OCI-LY3 (cell line): ENCODE results near the gene BEND7.
"Not testable (repeated sequence)": the region's sequence is repeated elsewhere in the genome, so short reads cannot be mapped to it uniquely, and the experiment has no call there.

Source experiments
- H2AFZ ChIP-seq: fragments of 200-600, 300-600 bp; shearing (Covaris generic); 2 replicates; pipeline ENCODE4 v1.6.0; 2014; ENCODE audit warnings: antibody characterized with exemption, low read depth, low read length
- H3K27ac ChIP-seq: fragments of 200-600, 300-600 bp; sonication (generic); 2 replicates; pipeline ENCODE4 v1.5.1; 2014; ENCODE audit warnings: mild to moderate bottlenecking, low read length, moderate library complexity, mixed read lengths
- H3K27me3 ChIP-seq: fragments of 200-600, 300-600 bp; sonication (generic); 2 replicates; pipeline ENCODE4 v1.6.1; 2014; ENCODE audit warnings: low read depth, low read length, mixed read lengths
- H3K36me3 ChIP-seq: fragments of 200-600, 300-600 bp; sonication (generic); replicated peaks from 2 replicates; pipeline ENCODE3; 2014; ENCODE audit warnings: low read depth, low read length, mixed read lengths
- H3K4me1 ChIP-seq: fragments of 300-600, 200-600 bp; sonication (generic); 2 replicates; pipeline ENCODE4 v1.6.1; 2014; ENCODE audit warnings: low read length, mixed read lengths
- H3K4me2 ChIP-seq: fragments of 200-600, 300-600 bp; sonication (generic); 2 replicates; pipeline ENCODE4 v1.6.1; 2014; ENCODE audit warnings: low read length, mixed read lengths
- H3K4me3 ChIP-seq: fragments of 300-600, 200-600 bp; sonication (generic); 2 replicates; pipeline ENCODE4 v1.5.1; 2014; ENCODE audit warnings: antibody characterized with exemption, mild to moderate bottlenecking, low read length, moderate library complexity
- H3K79me2 ChIP-seq: fragments of 300-600, 200-600 bp; shearing (Covaris generic); 2 replicates; pipeline ENCODE4 v1.6.1; 2014; ENCODE audit warnings: mild to moderate bottlenecking, low read length, mixed read lengths
- H3K9ac ChIP-seq: fragments of 300-600, 200-600 bp; shearing (Covaris generic); 2 replicates; pipeline ENCODE4 v1.6.0; 2014; ENCODE audit warnings: mild to moderate bottlenecking, low read length, moderate library complexity
- H3K9me3 ChIP-seq: fragments of 200-600, 300-600 bp; shearing (Covaris generic); 2 replicates; pipeline ENCODE4 v1.6.1; 2014; ENCODE audit warnings: low read length, mixed read lengths; ENCODE audit not compliant: insufficient read depth
- H4K20me1 ChIP-seq: fragments of 200-600, 300-600 bp; sonication (generic); 2 replicates; pipeline ENCODE4 v1.6.1; 2016; ENCODE audit warnings: low read length, mixed read lengths; ENCODE audit not compliant: insufficient read depth
- CTCF ChIP-seq: fragments of 200-600, 300-600 bp; sonication (generic); IDR thresholded peaks from 2 replicates; pipeline ENCODE4 v1.5.1; 2014; ENCODE audit warnings: antibody characterized with exemption, low read length, low read depth
- EZH2phosphoT487 ChIP-seq: fragments of 200-600 bp; shearing (Covaris generic); IDR thresholded peaks from 2 replicates; pipeline ENCODE4 v1.6.1; 2018; ENCODE audit warnings: antibody characterized with exemption, mixed run types, low read depth

Gene BEND7

GRCh38 chr10:13412894-13413293 lies 115.9 kb downstream of the BEND7 start:
- no peak overlapping the region for H3K9ac ChIP-seq
- H3K79me2 ChIP-seq = no peaks in the 10 kb centered on the region
- no peaks in the 10 kb centered on the region for H3K36me3 ChIP-seq
- H3K4me2 ChIP-seq = no peak overlapping the region
- no peaks in the 10 kb centered on the region for H3K27me3 ChIP-seq
- no peak for TF ChIP-seq CTCF
- no peak for TF ChIP-seq EZH2phosphoT487
- H3K27ac ChIP-seq = no peak overlapping the region
- no peaks in the 10 kb centered on the region for H3K9me3 ChIP-seq
- H2AFZ ChIP-seq = no peak overlapping the region
- H4K20me1 ChIP-seq = no peaks in the 10 kb centered on the region
- no peaks in the 10 kb centered on the region for H3K4me1 ChIP-seq
- no peak overlapping the region for H3K4me3 ChIP-seq

GRCh38 chr10:13404791-13405190 lies 124.0 kb downstream of the BEND7 start:
- no peak overlapping the region for H2AFZ ChIP-seq
- TF ChIP-seq EZH2phosphoT487 (no peak), CTCF (no peak)

GRCh38 chr10:13404305-13404759 lies 124.5 kb downstream of the BEND7 start:
- no peak overlapping the region for H3K4me3 ChIP-seq
- H3K4me1 ChIP-seq = no peaks in the 10 kb centered on the region
- no peak overlapping the region for H2AFZ ChIP-seq
- no peak overlapping the region for H3K9ac ChIP-seq
- H3K36me3 ChIP-seq = no peaks in the 10 kb centered on the region
- no peaks in the 10 kb centered on the region for H3K27me3 ChIP-seq
- no peaks in the 10 kb centered on the region for H4K20me1 ChIP-seq
- H3K9me3 ChIP-seq = no peaks in the 10 kb centered on the region
- H3K4me2 ChIP-seq = no peak overlapping the region
- TF ChIP-seq CTCF (no peak), EZH2phosphoT487 (no peak)
- H3K27ac ChIP-seq = no peak overlapping the region
- H3K79me2 ChIP-seq = no peaks in the 10 kb centered on the region

More at GRCh38 chr10:13404791-13405190, 124.0 kb downstream of the BEND7 start:
- Histone ChIP-seq H3K9me3 (no peaks in the 10 kb centered on the region), H3K9ac (no peak overlapping the region), H3K4me1 (no peaks in the 10 kb centered on the region), H3K27me3 (no peaks in the 10 kb centered on the region), H3K36me3 (no peaks in the 10 kb centered on the region), H3K4me3 (no peak overlapping the region), H3K4me2 (no peak overlapping the region), H3K27ac (no peak overlapping the region), H4K20me1 (no peaks in the 10 kb centered on the region), H3K79me2 (no peaks in the 10 kb centered on the region)

- H3K27me3 ChIP-seq, H3K79me2 ChIP-seq, H3K9ac ChIP-seq, H3K36me3 ChIP-seq, H3K4me2 ChIP-seq, H3K4me1 ChIP-seq, H4K20me1 ChIP-seq, H3K27ac ChIP-seq, H3K4me3 ChIP-seq, H3K9me3 ChIP-seq, H2AFZ ChIP-seq: not testable (repeated sequence)
These were observed 125.4 kb downstream of the BEND7 start for GRCh38 chr10:13403426-13403825.

- no peaks in the 10 kb centered on the region for H4K20me1 ChIP-seq
- no peak overlapping the region for H2AFZ ChIP-seq
- no peaks in the 10 kb centered on the region for H3K36me3 ChIP-seq
- no peak overlapping the region for H3K4me3 ChIP-seq
- H3K4me1 ChIP-seq = no peaks in the 10 kb centered on the region
- H3K27me3 ChIP-seq = no peaks in the 10 kb centered on the region
- no peak for TF ChIP-seq CTCF
- TF ChIP-seq EZH2phosphoT487 = no peak
- H3K9ac ChIP-seq = no peak overlapping the region
- H3K4me2 ChIP-seq = no peak overlapping the region
- H3K79me2 ChIP-seq = no peaks in the 10 kb centered on the region
- H3K27ac ChIP-seq = no peak overlapping the region
- no peaks in the 10 kb centered on the region for H3K9me3 ChIP-seq
These were observed 126.8 kb downstream of the BEND7 start for GRCh38 chr10:13402021-13402420.
